ENCODE measurements around the gene SLC50A1. TPM values are rescaled to one million over a fixed set of nuclear protein-coding genes. Genes with fewer than 3 reads are reported as not detected.

Gene SLC50A1
- total and polyA plus RNA-seq, 4 donors, result 12.7 to 23.3 (median 18.2) TPM

- no peaks in the 10 kb centered on the region for H3K36me3 ChIP-seq (ENCODE audit: control insufficient read depth in 4 of 4, insufficient read depth in 3 of 4, low read depth in 1 of 4, low read length in 3 of 4)
- H3K27ac ChIP-seq (ENCODE audit: low read depth in 1 of 2, low read length in 2 of 2), result peak overlapping the region in 1 of 2 donors; percentile 46
- TF ChIP-seq REST (IDR thresholded peaks at IDR 0.05) (peak; percentile 88), TAF1 (conservative IDR thresholded peaks at IDR 0.05) (no peak), RXRA (IDR thresholded peaks at IDR 0.05) (peak; percentile 98 to 100), MAX (IDR thresholded peaks at IDR 0.05) (peak; percentile 95), JUND (IDR thresholded peaks at IDR 0.05) (peak in 1 of 2 donors; percentile 73), ATF3 (IDR thresholded peaks at IDR 0.05) (no peak), RAD21 (IDR thresholded peaks at IDR 0.05) (peak; percentile 92 to 97), FOXA1 (IDR thresholded peaks at IDR 0.05) (peak; percentile 89), HNF4A (conservative IDR thresholded peaks at IDR 0.05) (peak; percentile 81 to 97), CTCF (IDR thresholded peaks at IDR 0.05; ENCODE audit: low read depth, low read length, missing input control) (peak; percentile 98), SP1 (IDR thresholded peaks at IDR 0.05) (peak; percentile 98), HNF4G (IDR thresholded peaks at IDR 0.05) (peak; percentile 22), FOXA2 (IDR thresholded peaks at IDR 0.05) (peak; percentile 95), YY1 (IDR thresholded peaks at IDR 0.05) (peak; percentile 81), NR2F2 (IDR thresholded peaks at IDR 0.05) (peak; percentile 51), GABPA (IDR thresholded peaks at IDR 0.05 in 1 of 2, conservative IDR thresholded peaks at IDR 0.05 in 1 of 2) (peak in 1 of 2 donors; percentile 69), ZBTB33 (IDR thresholded peaks at IDR 0.05) (peak; percentile 92), EGR1 (IDR thresholded peaks at IDR 0.05; ENCODE audit: low read depth in 2 of 2) (peak in 1 of 2 donors; percentile 44)
- 18% methylated on average over 29 of the region's 29 CpGs for WGBS
- peak; percentile 87 for DNase-seq (ENCODE audit: low spot score)
- no peaks in the 10 kb centered on the region for H3K9me3 ChIP-seq (ENCODE audit: control insufficient read depth in 4 of 4, low read length in 3 of 4)
- H3K27me3 ChIP-seq (ENCODE audit: control insufficient read depth in 4 of 4, insufficient read depth in 4 of 4, low read length in 3 of 4), result no peaks in the 10 kb centered on the region
- peaks cover 3 to 22% (median 14%) of the 10 kb centered on the region in 4 donors for H3K4me1 ChIP-seq (ENCODE audit: control insufficient read depth in 4 of 4, insufficient read depth in 4 of 4, low read length in 3 of 4)
- H3K4me3 ChIP-seq (ENCODE audit: low read depth in 1 of 3, low read length in 3 of 3), result peak overlapping the region in 1 of 3 donors; percentile 47
- H3K9ac ChIP-seq (ENCODE audit: low read depth in 1 of 2, low read length in 2 of 2), result no peak overlapping the region
Observed at GRCh38 chr1:155091071-155092051, 44.3 kb upstream of the SLC50A1 start.

Data from liver (tissue), 9 donors.